Neural progenitor cell (in vitro differentiated cells): Measurements from ENCODE around the gene OR7C1. TPM values are rescaled to one million over a fixed set of nuclear protein-coding genes. Genes with fewer than 3 reads are reported as not detected.

Experiments
- DNase-seq: peaks from one replicate; pipeline ENCODE4 v3.0.0-alpha.2; 2016; ENCODE audit warnings: low spot score
- H2AFZ ChIP-seq: fragments of 200-600 bp; sonication (generic); replicated peaks from 2 replicates; pipeline ENCODE4 v1.6.1; 2016; ENCODE audit warnings: antibody characterized with exemption
- H3F3A ChIP-seq: fragments of 200-600 bp; sonication (generic); 2 replicates; pipeline ENCODE4 v1.6.1; 2016; ENCODE audit warnings: antibody characterized with exemption, low read depth
- H3K27ac ChIP-seq: fragments of 200-600 bp; sonication (generic); 2 replicates; pipeline ENCODE4 v1.5.1; 2016; ENCODE audit warnings: mild to moderate bottlenecking
- H3K27me3 ChIP-seq: fragments of 200-600 bp; sonication (generic); 2 replicates; pipeline ENCODE4 v1.6.1; 2016; ENCODE audit warnings: mild to moderate bottlenecking, moderate library complexity
- H3K36me3 ChIP-seq: fragments of 200-600 bp; sonication (generic); 2 replicates; pipeline ENCODE4 v1.5.1; 2016
- H3K4me1 ChIP-seq: fragments of 200-600 bp; sonication (generic); 2 replicates; pipeline ENCODE4 v1.6.1; 2016; ENCODE audit warnings: mixed run types
- H3K4me2 ChIP-seq: fragments of 200-600 bp; sonication (generic); 2 replicates; pipeline ENCODE4 v1.6.1; 2016
- H3K4me3 ChIP-seq: fragments of 200-600 bp; sonication (generic); 2 replicates; pipeline ENCODE4 v1.5.1; 2016
- H3K79me2 ChIP-seq: fragments of 200-600 bp; sonication (generic); 2 replicates; pipeline ENCODE4 v1.6.1; 2016; ENCODE audit warnings: low read depth
- H3K9ac ChIP-seq: fragments of 200-600 bp; sonication (generic); 2 replicates; pipeline ENCODE4 v1.6.1; 2016
- H3K9me3 ChIP-seq: fragments of 200-600 bp; sonication (generic); 2 replicates; pipeline ENCODE4 v1.5.1; 2016; ENCODE audit warnings: low read depth
- H4K20me1 ChIP-seq: fragments of 200-600 bp; sonication (generic); 2 replicates; pipeline ENCODE4 v1.6.1; 2016; ENCODE audit warnings: low read depth
- H3K27ac Mint-ChIP-seq: 3 replicates; pipeline ENCODE4 v1.8.0; 2021; ENCODE audit warnings: mixed read lengths
- H3K27me3 Mint-ChIP-seq: 2 replicates; pipeline ENCODE4 v1.8.0; 2022; ENCODE audit warnings: low read depth, mild to moderate bottlenecking, inconsistent platforms, moderate library complexity, mixed read lengths; ENCODE audit not compliant: insufficient read depth
- H3K36me3 Mint-ChIP-seq: 3 replicates; pipeline ENCODE4 v1.8.0; 2021; ENCODE audit warnings: mixed read lengths
- H3K4me1 Mint-ChIP-seq: 3 replicates; pipeline ENCODE4 v1.8.0; 2021; ENCODE audit warnings: mixed read lengths
- H3K4me3 Mint-ChIP-seq: 3 replicates; pipeline ENCODE4 v1.8.0; 2021; ENCODE audit warnings: mild to moderate bottlenecking, moderate library complexity, mixed read lengths
- H3K9me3 Mint-ChIP-seq: 3 replicates; pipeline ENCODE4 v1.8.0; 2020; ENCODE audit warnings: mixed read lengths
- EZH2 ChIP-seq: fragments of 200-600 bp; sonication (generic); IDR thresholded peaks from 2 replicates; pipeline ENCODE4 v1.6.1; 2017; ENCODE audit warnings: antibody characterized with exemption, mild to moderate bottlenecking, moderate library complexity
- EZH2phosphoT487 ChIP-seq: fragments of 200-600 bp; sonication (generic); IDR thresholded peaks from 2 replicates; pipeline ENCODE4 v1.6.1; 2017; ENCODE audit warnings: antibody characterized with exemption
- total RNA-seq: library from RNA; depleted of rRNA; stranded (reverse); fragments of >200 nt; gene quantifications from 2 replicates; pipeline ENCODE4 v1.2.3, GENCODE V29; 2015; ENCODE audit warnings: low replicate concordance
- TF ChIP-seq, protein P1 (sequence below): fragments of 200-600 bp; sonication (generic); IDR thresholded peaks from 2 replicates; pipeline ENCODE4 v1.5.1; 2017; ENCODE audit warnings: antibody characterized with exemption, mild to moderate bottlenecking

Gene OR7C1
- total RNA-seq = not detected in 2 replicates

DNA sequence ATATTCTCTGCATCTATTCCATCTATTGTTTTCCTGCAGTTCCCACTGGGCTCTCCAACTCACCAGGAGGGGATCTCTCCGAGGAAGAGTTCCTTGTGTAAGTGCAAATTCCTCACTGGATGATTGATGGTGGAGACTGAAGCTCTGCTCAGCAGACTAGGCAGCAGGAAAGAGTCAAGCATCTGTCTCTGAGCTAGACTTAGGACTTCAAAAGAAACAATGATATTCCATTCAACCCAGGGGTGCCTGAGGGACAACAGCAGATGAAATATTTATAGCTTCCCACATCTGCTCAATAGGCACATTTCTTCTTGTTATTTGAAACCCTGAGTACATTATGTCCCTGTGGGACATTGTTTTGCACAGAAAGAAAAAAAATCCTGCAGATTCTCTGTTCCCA, at the start of gene OR7C1, which contains the start of gene OR7A5:
OR7C1 (minus strand) TSS at position 175 of the 400 bp plus-strand sequence. CDS start 35,049 bp downstream, outside the sequence.
OR7A5 (minus strand) TSS at position 175 of the 400 bp plus-strand sequence. CDS start 6,944 bp downstream, outside the sequence.
- Histone ChIP-seq H3K4me2 (no peak within 1 kb of the TSS), H3K36me3 (no peaks in the 10 kb centered on the region), H3K9ac (no peak within 1 kb of the TSS), H3K79me2 (no peaks in the 10 kb centered on the region), H3K4me3 (no peak within 1 kb of the TSS), H3K27ac (no peak within 1 kb of the TSS), H3F3A (no peaks in the 10 kb centered on the region), H3K27me3 (no peaks in the 10 kb centered on the region), H3K9me3 (no peaks in the 10 kb centered on the region), H2AFZ (no peak within 1 kb of the TSS), H4K20me1 (no peaks in the 10 kb centered on the region), H3K4me1 (no peaks in the 10 kb centered on the region)
- Mint-ChIP-seq H3K4me3 (no peak within 1 kb of the TSS), H3K27me3 (no peaks in the 10 kb centered on the region), H3K9me3 (no peaks in the 10 kb centered on the region), H3K27ac (no peak within 1 kb of the TSS), H3K4me1 (no peaks in the 10 kb centered on the region), H3K36me3 (no peaks in the 10 kb centered on the region)
- TF ChIP-seq, protein P1, sequence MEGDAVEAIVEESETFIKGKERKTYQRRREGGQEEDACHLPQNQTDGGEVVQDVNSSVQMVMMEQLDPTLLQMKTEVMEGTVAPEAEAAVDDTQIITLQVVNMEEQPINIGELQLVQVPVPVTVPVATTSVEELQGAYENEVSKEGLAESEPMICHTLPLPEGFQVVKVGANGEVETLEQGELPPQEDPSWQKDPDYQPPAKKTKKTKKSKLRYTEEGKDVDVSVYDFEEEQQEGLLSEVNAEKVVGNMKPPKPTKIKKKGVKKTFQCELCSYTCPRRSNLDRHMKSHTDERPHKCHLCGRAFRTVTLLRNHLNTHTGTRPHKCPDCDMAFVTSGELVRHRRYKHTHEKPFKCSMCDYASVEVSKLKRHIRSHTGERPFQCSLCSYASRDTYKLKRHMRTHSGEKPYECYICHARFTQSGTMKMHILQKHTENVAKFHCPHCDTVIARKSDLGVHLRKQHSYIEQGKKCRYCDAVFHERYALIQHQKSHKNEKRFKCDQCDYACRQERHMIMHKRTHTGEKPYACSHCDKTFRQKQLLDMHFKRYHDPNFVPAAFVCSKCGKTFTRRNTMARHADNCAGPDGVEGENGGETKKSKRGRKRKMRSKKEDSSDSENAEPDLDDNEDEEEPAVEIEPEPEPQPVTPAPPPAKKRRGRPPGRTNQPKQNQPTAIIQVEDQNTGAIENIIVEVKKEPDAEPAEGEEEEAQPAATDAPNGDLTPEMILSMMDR = no peak
- no peak for TF ChIP-seq EZH2phosphoT487
- TF ChIP-seq EZH2 = no peak
- DNase-seq = no peak

DNA sequence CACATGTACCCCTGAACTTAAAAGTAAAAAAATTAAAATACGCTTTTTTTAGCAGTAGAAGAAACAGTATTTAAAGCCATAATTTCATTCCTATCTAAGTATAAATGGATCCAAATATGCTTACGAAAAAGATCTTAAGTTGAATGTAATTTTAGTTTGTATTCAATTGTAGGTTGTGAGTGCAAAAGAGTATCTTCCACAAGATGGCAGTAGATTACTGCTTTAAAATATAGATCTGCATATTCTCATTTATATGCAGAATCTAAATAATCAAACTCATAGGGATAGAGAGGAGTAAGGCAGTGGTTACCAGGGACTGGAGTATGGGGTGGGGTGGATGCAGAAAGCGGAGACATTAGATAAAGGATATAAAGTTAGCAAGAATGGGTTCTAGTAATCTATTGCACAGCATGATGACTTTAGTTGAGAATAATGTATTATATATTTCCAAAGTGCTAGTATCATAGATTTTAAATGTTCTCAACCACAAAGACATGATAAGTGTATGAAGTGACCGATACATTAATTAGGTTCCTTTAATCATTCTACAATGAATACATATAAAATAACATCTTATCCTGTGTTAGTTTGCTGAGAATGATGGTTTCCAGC, 36.7 kb upstream of the OR7C1 start:
- no peak for DNase-seq
- Histone ChIP-seq H3K9me3 (peaks cover 8% of the 10 kb centered on the region), H3K27me3 (no peaks in the 10 kb centered on the region), H3K79me2 (no peaks in the 10 kb centered on the region), H2AFZ (no peak overlapping the region), H3K4me3 (no peak overlapping the region), H3K9ac (no peak overlapping the region), H3K36me3 (no peaks in the 10 kb centered on the region), H3F3A (no peaks in the 10 kb centered on the region), H3K4me2 (no peak overlapping the region), H3K4me1 (no peaks in the 10 kb centered on the region), H4K20me1 (no peaks in the 10 kb centered on the region), H3K27ac (no peak overlapping the region)
- H3K4me3 Mint-ChIP-seq = no peak overlapping the region
- H3K9me3 Mint-ChIP-seq = peaks cover 3% of the 10 kb centered on the region
- H3K27ac Mint-ChIP-seq = no peak overlapping the region
- TF ChIP-seq EZH2phosphoT487 (no peak), EZH2 (no peak)
- TF ChIP-seq, protein P1 = peak; percentile 32
- no peaks in the 10 kb centered on the region for H3K4me1 Mint-ChIP-seq
- H3K27me3 Mint-ChIP-seq = peaks cover 6% of the 10 kb centered on the region
- no peaks in the 10 kb centered on the region for H3K36me3 Mint-ChIP-seq

DNA sequence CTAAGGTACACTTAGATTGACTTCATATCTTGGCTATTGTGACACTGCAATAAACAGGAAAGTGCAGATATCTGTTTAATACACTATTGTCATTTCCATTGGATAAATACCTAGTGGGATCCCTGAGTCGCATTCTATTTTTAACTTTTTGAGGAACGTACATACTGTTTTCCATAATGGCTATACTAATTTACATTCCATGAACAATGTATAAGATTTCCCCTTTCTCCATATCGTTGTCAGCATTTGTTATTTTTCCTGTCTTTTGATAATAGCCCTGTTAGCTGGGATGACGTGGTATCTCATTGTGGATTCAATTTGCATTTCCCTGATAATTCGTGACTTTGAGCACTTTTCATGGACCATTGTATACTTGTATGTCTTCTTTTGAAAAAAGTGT, 33.5 kb upstream of the OR7C1 start:
- H3K27ac Mint-ChIP-seq = no peak overlapping the region
- DNase-seq = no peak
- no peaks in the 10 kb centered on the region for H3K36me3 ChIP-seq
- peaks cover 2% of the 10 kb centered on the region for H3K27me3 Mint-ChIP-seq
- peaks cover 13% of the 10 kb centered on the region for H3K9me3 ChIP-seq
- no peak overlapping the region for H3K4me3 ChIP-seq
- no peaks in the 10 kb centered on the region for H3K4me1 Mint-ChIP-seq
- TF ChIP-seq EZH2 (no peak), EZH2phosphoT487 (no peak)
- TF ChIP-seq, protein P1 = no peak
- no peaks in the 10 kb centered on the region for H3K36me3 Mint-ChIP-seq
- H3K4me1 ChIP-seq = no peaks in the 10 kb centered on the region
- H3K4me3 Mint-ChIP-seq = no peak overlapping the region
- no peak overlapping the region for H3K27ac ChIP-seq
- no peak overlapping the region for H3K9ac ChIP-seq
- H3F3A ChIP-seq = no peaks in the 10 kb centered on the region
- no peak overlapping the region for H2AFZ ChIP-seq
- no peaks in the 10 kb centered on the region for H3K79me2 ChIP-seq
- no peaks in the 10 kb centered on the region for H4K20me1 ChIP-seq
- no peak overlapping the region for H3K4me2 ChIP-seq
- H3K9me3 Mint-ChIP-seq = peaks cover 5% of the 10 kb centered on the region
- no peaks in the 10 kb centered on the region for H3K27me3 ChIP-seq
